NCI-H1417 treated with DMSO at 0.1 percent for 48 hours (cell line): ENCODE measurements around the gene PLEKHM3.

ENCODE experiments used
- DNase-seq: peaks from one replicate; lab custom pipeline; 2025; lab: John Stamatoyannopoulos, UW

PLEKHM3 gene

DNA sequence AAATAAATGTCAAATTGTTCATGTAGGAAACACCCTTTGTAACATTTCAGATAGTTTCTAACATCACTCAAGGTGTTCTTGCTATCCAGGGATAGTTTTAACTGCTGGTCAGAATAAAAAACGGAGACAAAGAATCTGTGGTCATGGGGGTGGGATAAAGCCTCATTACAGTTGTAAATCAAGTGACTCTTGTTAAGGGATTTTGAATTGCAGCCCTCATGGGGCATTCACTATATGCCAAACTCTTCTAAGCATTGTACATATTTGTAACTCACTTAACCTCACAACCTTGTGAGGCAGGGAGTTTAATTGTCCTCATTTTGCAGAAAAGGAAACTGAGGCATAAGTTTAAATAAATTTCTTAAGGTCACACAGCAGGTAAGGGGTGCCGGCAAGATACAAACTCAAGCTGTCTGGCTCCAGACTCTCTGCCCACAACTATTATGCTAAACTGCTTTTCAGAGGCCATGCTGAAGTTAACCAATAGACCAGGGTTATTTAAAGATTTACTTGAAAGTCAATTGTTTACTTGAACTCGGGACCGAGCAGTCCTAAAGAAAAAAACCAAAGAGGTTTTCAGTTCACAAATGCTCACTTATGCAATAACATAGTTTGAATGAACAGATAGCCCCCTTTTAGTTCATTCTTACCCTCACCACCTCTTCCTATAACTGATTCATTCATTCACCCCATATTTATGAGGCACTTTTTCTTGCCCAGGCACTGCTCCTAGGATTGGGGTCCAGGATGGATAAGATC lies 134.1 kb downstream of the PLEKHM3 start:
- DNase-seq, result no peak

DNA sequence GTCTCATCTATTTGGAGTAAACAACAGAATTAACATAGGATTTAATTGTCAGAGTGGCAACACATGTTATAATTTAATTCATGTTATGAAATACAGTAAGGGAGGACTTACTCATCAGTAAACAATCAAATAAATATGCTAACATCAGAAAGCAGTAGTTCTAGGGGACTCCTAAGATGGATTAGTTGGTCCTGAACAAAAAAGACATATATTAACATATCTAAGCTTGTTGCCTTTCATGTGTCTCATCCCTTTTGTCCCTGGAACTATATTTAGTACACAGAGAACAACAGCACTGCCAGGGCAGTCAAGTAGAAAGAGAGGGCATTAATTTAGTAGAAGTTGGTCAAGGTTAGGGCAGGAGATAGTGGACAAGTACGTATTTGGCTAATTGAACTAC lies 137.8 kb downstream of the PLEKHM3 start:
- DNase-seq, result no peak

DNA sequence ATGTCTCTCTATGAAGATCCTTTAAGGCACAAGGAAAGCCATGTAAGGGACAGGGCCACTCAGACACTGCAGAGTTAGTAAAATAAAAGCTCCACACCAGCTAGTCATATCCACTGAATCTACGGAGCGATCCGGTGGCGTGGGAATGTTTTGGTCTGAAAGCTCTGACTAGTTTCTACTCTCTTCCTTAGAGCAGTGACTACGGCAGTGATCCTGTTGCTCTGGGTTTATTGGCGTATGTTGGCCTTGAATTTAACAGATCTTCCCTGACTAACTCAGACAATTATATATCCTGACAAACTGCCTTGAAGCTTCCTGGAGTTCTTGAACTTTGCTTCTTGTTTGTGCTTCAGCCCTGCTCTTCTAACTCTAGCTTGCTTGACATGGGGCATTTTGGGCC lies 140.3 kb downstream of the PLEKHM3 start:
- DNase-seq, result no peak

DNA sequence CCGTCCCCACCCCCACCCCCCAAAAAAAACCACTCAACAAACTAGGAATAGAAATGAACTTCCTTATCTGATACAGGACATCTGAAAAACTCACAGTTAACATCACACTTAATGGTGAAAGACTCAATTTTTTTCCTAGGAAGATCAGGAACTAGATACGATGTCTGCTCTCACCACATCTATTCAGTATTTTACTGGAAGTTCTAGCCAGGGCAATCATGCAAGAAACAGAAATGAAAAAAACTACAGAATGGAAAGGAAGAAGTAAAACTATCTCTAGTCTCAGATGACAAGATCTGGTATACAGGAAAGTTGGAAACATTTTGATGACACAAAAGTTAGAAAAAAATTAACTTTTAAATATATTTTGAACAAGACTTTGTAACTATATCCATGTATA lies 141.2 kb downstream of the PLEKHM3 start:
- DNase-seq, result no peak

DNA sequence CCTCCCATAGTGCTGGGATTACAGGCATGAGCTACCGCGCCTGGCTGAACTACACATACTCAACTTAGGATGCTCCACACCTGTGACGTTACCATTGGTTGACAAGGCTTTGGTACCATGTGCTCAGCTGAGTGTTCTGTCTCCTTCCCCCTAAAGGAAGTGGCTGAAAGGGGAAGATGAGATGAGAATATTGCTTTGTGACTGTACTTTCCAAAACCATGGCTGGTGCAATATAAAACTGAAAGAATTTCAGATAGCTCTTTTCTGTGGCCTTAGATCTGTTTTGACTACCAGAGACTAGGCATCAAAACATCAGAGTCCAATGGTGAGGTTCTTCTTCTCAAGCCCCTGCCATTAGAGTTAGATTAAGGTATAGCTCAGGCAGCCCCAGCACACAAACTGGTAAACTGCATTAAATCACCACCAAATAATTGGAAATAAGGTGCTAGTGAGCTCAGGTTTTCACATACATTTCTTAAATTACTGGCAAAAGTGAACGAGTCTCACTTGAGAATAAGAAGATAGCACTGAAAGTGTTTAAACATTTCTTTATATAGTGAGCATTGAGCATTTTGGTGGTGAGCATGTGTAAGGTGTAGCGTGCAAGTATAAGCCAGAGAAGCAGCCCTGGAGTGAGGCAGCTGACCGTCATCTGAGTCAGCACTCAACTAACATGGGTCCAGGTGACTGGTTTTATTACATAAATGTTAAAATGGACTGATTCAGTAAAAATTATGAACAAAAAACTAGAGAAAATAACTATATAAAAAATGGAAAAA lies 142.1 kb downstream of the PLEKHM3 start:
- no peak for DNase-seq

DNA sequence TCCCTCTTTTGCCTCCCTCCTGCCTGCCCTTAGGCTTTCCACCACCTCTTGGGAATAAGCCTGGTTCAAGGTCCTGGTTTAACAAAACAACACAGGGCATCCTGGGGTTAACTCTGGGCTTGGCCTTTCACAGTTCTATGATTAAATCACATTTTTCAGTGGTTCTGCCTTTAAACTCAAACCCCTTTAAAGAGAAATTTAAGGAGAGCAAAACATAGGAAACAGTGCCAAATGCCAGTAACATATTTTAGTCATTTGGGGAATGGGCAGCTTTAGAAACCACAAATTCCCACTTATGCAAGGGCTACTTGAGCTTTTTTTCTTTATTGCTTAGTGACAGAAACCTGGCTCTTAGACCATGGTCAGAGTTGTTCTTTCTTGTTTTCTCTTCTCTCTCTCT lies 143.4 kb downstream of the PLEKHM3 start:
- no peak for DNase-seq

DNA sequence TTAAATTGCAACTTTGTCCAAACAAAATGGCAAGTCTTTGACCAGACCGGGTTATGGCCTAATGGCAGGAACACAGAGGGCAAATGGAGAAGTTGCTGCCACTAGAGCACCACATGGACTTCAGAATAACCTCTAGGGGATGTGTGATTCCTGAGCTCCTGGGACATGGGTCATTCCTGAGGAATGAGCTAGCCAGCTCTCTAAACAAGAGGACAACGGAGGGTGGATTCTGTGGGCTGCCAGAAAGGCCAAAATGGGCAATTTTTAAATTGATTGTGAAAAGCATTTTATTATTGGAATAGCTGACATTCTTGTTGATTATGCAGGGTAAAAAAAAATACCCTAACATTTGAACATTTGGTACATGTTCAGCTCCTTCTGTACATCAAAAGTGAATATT lies 145.8 kb downstream of the PLEKHM3 start:
- DNase-seq, result no peak

DNA sequence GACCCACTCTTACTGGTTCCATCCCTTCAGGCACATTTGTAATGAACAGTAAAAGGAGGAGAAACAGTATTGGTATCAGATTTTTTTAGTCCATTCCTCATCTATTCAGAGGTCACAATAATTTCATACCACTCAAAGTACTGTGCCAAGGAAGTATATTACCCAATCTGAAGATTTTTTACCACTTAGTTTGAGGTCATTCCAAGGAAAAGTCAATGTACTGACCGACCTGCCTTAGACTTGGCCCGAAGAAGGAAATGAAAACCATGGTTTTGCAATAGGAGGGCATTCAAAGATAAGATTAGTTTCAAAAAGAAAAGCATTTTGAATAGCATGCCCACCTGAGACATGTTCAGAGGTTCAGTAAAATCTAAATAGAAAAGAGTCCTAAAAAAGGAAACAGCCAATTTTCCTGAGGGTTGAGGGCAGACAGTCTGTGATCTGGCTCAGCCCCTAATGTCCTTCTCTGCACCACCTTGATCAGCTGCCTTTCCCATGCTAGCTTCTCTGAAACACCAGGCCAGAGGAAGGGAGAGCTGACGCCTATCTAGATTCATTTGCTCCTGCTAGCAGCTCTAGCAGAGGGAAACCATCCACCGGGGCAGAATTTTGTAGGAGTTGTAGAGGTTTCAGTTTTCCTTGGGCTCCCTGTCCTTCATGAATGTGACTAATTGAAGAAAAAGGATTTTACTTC lies 148.3 kb downstream of the PLEKHM3 start:
- no peak for DNase-seq

DNA sequence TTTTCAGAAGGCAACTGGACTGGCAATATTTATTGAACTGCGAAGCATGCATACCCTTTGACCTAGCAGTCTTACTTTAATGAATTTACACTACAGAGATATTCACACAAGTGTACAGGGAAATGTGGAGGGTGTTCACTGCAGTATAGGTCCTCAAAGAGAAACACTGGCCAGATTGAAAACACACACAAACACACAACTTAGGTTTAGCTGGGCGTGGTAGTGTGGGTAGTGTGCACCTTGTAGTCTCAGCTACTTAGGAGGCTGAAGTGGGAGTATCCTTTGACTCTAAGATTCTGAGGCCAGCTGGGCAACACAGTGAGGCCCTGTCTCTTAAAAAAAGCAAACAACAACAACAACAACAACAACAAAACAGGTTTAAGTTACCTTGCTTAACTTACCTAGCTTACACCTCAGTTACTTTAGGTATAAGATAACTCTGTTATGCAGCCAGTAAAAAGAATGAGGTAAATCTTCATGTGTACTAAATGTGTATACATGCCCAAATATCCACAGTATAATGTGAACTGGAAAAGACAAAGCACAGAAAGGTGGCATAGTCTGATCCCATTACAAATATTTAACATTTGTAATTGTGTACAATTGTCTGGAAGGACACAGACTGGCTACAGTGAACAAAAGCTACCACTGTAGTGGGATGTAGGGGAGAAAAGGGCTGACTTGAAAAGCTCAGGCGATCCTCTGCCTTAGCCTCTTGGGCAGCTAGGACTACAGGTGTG lies 149.7 kb downstream of the PLEKHM3 start:
- no peak for DNase-seq

DNA sequence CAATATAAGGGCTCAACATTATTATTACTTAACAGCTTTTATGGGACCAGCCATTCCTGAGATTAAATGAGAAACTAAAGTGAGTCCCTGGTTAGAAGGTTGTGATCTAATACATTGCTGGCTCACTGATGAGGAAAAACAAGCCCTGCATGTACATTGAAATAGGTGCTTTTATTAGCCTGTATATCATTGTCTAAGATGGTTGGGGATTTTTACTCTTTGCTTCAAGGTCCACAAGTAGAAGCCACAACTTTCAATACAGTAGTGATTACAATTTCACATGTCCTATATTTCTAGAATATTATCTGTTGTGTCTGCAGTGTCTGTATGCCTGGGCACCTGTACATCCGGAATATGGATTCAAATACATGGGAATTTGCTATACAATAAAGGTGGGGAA lies 151.5 kb downstream of the PLEKHM3 start:
- DNase-seq, result no peak

DNA sequence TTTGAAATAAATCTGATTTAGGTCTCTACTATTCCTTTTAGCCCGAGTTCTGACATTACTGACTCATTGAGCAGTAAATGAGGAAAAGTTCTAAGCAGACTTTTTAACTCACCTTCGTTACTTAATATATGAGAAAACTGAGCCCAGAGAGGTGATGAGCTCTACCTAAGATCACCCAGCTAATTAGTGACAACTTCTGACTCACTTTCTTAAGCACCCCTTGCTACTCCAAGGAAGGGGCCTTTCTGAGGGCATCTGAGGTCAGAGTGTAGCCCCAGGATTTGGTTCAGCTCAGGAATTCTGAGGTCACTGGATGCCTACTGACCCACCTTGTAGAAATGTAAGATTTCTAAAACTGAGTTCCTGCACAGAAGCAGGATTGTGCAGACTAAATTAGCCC lies 153.4 kb downstream of the PLEKHM3 start:
- DNase-seq, result no peak

DNA sequence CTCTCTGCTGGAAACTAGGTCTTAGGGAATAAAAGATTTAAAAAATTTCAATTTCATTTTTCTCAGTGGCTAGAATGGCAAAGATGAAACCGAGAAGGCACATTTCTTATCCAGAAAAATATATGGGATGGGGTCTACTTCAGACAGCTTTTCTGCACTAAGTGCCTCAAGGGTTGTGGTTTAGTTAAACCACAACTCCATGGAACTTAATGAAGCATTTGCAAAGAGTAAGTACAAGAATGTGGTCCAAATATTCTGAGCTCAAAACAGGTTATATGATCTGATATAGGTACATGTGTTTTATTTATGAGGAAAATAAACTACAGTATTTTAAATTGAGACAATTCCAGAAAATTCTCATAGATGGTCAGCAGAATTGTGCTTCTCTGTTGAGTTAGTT lies 153.8 kb downstream of the PLEKHM3 start:
- no peak for DNase-seq

DNA sequence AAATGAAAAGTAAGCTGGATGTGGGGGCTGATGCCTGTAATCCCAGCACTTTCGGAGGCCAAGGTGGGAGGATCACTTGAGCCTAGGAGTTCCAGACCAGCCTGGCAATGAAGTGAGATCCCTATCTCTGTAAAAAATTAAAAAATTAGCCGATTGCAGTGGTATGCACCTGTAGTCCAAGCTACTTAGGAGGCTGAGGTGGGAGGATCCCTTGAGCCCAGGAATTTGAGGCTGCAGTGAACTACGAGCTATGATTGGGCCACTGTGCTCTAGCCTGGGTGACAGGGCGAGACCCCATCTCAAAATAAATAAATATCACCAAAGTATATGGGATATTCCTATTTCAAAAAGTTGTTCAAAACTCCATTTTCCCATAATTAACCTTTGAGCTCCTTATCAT lies 154.5 kb downstream of the PLEKHM3 start:
- DNase-seq, result no peak

DNA sequence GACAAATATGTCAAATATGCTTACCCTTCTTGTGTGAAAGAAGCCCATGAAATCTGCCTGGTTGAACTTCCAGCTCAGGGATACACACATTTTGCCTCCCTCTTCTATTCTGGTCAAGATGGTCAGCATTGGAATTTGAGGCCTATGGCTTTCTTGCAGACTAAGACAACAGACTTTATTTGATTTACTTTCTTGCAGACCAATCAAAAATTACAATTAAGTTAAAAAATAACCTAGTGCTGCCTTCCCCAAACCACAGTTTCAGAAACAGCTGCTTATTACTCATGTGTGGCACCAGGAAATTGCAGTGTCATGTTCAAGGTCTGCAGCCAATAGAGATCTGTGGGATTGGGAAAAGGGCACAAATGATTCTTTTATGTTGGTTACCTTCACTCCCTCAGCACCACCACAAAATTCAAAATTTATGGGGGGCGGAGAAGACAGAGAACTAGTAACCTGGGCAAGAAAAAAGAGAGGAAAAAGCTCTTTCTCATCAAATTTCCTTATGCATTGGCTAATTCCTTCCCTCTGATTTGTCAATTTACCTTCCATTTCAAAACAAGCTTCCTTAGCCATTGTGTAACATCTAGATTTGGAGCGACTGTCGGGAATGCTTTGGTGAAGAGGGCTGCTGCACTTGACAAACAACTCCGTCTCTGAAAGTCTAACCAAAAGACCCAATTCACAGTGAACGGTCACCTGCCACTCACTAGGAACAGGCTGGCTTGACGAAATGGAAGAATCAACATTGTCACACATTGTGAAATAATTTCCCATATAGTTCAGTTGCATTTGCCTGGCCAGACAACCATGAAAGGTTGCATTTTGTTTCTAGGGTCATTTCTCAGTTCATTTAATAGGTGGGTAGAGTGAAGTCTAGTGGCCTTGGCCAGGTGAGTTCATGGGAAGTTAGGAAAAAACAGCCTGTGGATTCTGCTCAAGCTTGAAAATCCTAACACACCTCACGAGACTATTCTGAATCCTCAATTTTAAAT lies 155.2 kb downstream of the PLEKHM3 start:
- no peak for DNase-seq

DNA sequence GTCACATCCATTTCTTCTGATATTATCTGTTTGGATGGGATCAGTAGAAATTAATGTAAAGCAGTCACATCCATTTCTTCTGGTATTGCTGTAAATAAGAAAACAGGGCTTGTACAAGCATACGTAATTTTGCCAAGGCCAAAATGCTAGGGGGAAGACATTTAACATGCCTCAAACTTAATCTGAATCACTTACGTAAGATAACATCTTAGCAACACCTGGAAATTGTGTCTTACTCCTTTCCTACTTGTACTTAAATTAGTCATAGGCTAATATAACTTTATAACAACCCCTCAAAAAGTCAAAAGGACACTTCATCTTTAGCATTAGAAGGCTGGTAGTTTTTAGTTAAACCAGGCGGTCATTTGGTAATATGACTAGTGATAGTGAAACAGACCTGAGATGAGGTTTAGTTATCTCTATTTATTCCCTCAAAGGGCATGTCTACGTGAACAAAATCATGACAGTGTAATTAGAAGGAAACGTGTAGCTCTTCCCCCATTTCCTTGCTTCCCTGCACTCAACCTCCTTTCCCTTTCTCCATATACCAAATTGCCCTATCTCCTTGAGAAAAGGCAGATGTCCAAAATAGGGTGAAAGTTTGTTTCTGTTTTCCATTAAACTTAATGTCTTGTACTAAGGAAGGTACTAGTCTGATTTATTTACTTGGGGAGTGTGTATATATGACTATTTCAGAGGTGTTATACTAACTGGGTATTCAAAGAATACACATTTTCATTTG lies 156.3 kb downstream of the PLEKHM3 start:
- DNase-seq, result no peak

DNA sequence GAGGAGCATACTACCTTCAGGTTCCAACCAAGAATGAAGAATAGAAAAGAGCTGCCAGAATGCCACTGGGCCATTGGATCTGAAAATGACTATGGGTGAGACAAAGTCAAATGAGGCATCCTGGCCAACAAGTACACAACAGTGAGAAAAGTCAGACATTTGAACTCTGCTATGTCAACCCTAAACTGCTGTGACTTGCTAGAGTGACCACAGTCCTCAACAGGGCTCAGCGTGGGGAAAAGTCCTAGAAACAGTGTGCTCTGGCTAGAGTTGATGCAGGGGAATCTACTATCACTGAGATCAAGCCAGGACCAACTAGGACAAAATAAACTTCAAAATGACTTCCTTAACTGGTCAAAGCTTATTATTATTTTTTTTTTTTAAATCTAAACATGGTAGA lies 157.4 kb downstream of the PLEKHM3 start:
- no peak for DNase-seq

DNA sequence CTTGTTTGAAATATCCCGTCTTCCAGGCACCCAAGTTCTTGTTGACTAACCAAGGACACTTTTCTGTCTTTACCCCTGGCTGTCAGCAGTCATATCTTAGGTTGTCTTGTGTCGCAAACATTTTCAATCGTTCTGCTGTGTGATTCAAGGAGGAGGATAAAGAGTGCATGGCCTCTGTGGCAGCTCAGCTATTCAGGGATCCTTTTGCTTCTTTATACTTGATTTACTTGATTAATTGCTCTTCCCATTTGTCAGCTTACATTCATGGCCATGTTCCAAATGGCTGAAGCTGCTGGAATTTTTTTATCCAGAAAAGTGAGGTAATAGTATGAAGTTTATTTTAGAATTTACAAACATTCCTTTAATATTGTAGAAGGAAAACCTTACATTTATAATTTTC lies 158.3 kb downstream of the PLEKHM3 start:
- no peak for DNase-seq

DNA sequence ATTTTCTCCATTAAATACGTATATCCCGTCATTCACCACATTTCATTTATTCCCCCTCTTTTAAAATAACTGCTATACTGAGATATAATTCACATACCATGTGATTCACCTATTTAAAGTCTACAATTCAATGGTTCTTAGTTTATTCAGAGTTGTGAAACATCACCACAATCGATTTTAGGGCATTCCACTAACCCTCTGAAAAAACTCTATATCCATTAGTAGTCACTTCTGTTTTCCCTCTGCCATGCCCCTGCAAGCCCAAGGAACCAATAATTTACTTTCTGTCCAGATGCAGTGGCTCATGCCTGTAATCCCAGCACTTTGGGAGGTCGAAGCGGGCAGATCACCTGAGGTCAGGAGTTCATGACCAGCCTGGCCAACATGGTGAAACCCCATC lies 160.1 kb downstream of the PLEKHM3 start:
- no peak for DNase-seq

DNA sequence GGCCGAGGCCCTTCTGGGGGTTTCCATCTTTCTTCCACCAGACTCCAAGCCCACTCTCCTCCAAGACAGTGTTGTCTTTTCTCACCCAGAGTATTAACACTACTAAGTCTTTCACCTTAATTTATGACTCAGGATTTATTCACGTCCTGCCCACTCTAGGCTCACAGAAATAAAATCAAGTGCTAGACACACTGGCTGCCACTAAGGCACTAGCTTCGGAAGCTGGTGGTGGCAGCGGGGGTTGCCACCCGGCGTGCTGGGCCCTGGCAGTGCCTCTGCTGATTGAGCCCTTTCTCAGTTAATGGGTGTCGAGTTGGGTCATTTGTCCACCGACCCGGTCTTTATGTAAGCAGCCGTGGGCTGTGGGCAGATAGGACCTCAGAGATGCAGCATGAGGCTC lies 162.0 kb downstream of the PLEKHM3 start:
- no peak for DNase-seq

DNA sequence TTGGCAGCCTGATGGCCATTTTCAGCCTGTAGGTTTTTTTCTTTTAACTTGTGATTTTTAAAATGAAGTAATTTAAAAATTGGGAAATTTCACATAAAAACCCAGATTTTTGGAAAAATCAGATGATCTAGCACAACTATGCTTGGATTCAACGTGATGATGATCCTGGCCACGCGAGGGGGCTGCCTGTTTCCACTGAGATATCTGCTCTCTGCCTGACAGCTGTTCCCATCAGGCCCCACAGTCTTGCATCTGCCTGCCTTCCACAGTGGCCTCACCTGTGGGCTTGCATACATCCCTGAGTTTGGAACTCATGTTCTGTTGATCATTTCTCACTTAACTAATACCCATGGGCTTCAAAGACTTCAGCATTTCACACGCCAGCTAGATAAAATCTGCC lies 163.5 kb downstream of the PLEKHM3 start:
- DNase-seq, result no peak
